Muscle of leg (tissue), 11 donors: Measurements from ENCODE around the gene MICAL2. TPM values are rescaled to one million over a fixed set of nuclear protein-coding genes. Genes with fewer than 3 reads are reported as not detected.

ENCODE experiments used
- DNase-seq: peaks from one replicate; pipeline ENCODE4 v3.0.0; 2013
- H3K27ac ChIP-seq: one replicate; pipeline ENCODE4 v1.5.1; 2013; ENCODE audit warnings: mild to moderate bottlenecking, low read length, control low read depth
- H3K27me3 ChIP-seq: one replicate; pipeline ENCODE4 v1.6.1; 2013; ENCODE audit warnings: low read length; ENCODE audit not compliant: control insufficient read depth, insufficient read depth
- H3K36me3 ChIP-seq: one replicate; pipeline ENCODE4 v1.6.1; 2013; ENCODE audit warnings: low read length; ENCODE audit not compliant: control insufficient read depth, insufficient read depth
- H3K4me1 ChIP-seq: one replicate; pipeline ENCODE4 v1.6.1; 2013; ENCODE audit warnings: low read length; ENCODE audit not compliant: control insufficient read depth, insufficient read depth
- H3K4me3 ChIP-seq: one replicate; pipeline ENCODE4 v1.5.1; 2013; ENCODE audit warnings: low read length, control low read depth
- H3K9me3 ChIP-seq: replicated peaks from 2 replicates; pipeline ENCODE4 v1.6.1; 2013; ENCODE audit warnings: low read depth, low read length; ENCODE audit not compliant: control insufficient read depth
- WGBS: methylation state at CpG from one replicate; pipeline ENCODE4 v1.1.5; 2013; ENCODE audit warnings: missing lambda C conversion rate; ENCODE audit not compliant: insufficient coverage; 5-methylcytosine and 5-hydroxymethylcytosine counted together
- polyA plus RNA-seq, 8 donors: library from polyadenylated mRNA; unstranded; fragments of 120-200 nt; gene quantifications; one replicate each; pipeline versions ENCODE4 v1.2.1 to v1.2.3, GENCODE V29; 2013; ENCODE audit warnings: inconsistent platforms in 1 of 8, low replicate concordance in 1 of 8; ENCODE audit not compliant: insufficient read length in 8 of 8, insufficient read depth in 1 of 8
- total RNA-seq: library from RNA; stranded (reverse); fragments of 120-200 nt; gene quantifications from one replicate; pipeline ENCODE4 v1.2.4, GENCODE V29; 2013

Gene MICAL2
- total and polyA plus RNA-seq, 9 donors, result 12.9 to 31.7 (median 21.8) TPM

GRCh38 chr11:12282676-12283075 lies 172.3 kb downstream of the MICAL2 start:
- Histone ChIP-seq H3K27me3 (no peaks in the 10 kb centered on the region), H3K4me1 (peaks cover 21% of the 10 kb centered on the region), H3K36me3 (no peaks in the 10 kb centered on the region), H3K9me3 (no peaks in the 10 kb centered on the region), H3K4me3 (no peak overlapping the region), H3K27ac (no peak overlapping the region)
- 79% methylated on average over 3 of the region's 6 CpGs for WGBS
- no peak for DNase-seq

- Histone ChIP-seq H3K4me1 (peaks cover 30% of the 10 kb centered on the region), H3K27ac (no peak overlapping the region), H3K27me3 (no peaks in the 10 kb centered on the region), H3K9me3 (no peaks in the 10 kb centered on the region), H3K4me3 (no peak overlapping the region), H3K36me3 (no peaks in the 10 kb centered on the region)
- DNase-seq, result peak; percentile 47
- WGBS, result 94% methylated on average over 2 of the region's 4 CpGs
Measured at GRCh38 chr11:12284316-12285050, 174.1 kb downstream of the MICAL2 start.

GRCh38 chr11:12285106-12285505 lies 174.7 kb downstream of the MICAL2 start:
- H3K4me1 ChIP-seq, result peaks cover 30% of the 10 kb centered on the region
- H3K4me3 ChIP-seq, result no peak overlapping the region
- no peaks in the 10 kb centered on the region for H3K9me3 ChIP-seq
- 100% methylated on average over 1 of the region's 4 CpGs for WGBS
- no peak overlapping the region for H3K27ac ChIP-seq
- no peaks in the 10 kb centered on the region for H3K27me3 ChIP-seq
- no peaks in the 10 kb centered on the region for H3K36me3 ChIP-seq
- no peak for DNase-seq

- Histone ChIP-seq H3K9me3 (no peaks in the 10 kb centered on the region), H3K4me3 (no peak overlapping the region), H3K27ac (no peak overlapping the region), H3K4me1 (peaks cover 33% of the 10 kb centered on the region), H3K27me3 (peaks cover 3% of the 10 kb centered on the region), H3K36me3 (no peaks in the 10 kb centered on the region)
- DNase-seq, result no peak
- 67% methylated on average over 5 of the region's 6 CpGs for WGBS
Measured at GRCh38 chr11:12285811-12286222, 175.4 kb downstream of the MICAL2 start.

- no peaks in the 10 kb centered on the region for H3K9me3 ChIP-seq
- H3K27me3 ChIP-seq, result peaks cover 3% of the 10 kb centered on the region
- no peak overlapping the region for H3K27ac ChIP-seq
- no peak for DNase-seq
- H3K36me3 ChIP-seq, result no peaks in the 10 kb centered on the region
- no peak overlapping the region for H3K4me3 ChIP-seq
- peaks cover 33% of the 10 kb centered on the region for H3K4me1 ChIP-seq
- no CpG with 5 or more reads among the region's 6 CpGs for WGBS
Measured at GRCh38 chr11:12286606-12287005, 176.2 kb downstream of the MICAL2 start.

- peaks cover 33% of the 10 kb centered on the region for H3K4me1 ChIP-seq
- no peak overlapping the region for H3K4me3 ChIP-seq
- no CpG with 5 or more reads among the region's 2 CpGs for WGBS
- H3K27me3 ChIP-seq, result peaks cover 3% of the 10 kb centered on the region
- peak overlapping the region; percentile 79 for H3K27ac ChIP-seq
- no peaks in the 10 kb centered on the region for H3K9me3 ChIP-seq
- H3K36me3 ChIP-seq, result no peaks in the 10 kb centered on the region
- peak; percentile 81 for DNase-seq
Measured at GRCh38 chr11:12287009-12287373, 176.6 kb downstream of the MICAL2 start.

GRCh38 chr11:12287374-12288211 lies 177.2 kb downstream of the MICAL2 start:
- peak; percentile 67 for DNase-seq
- H3K36me3 ChIP-seq, result no peaks in the 10 kb centered on the region
- H3K9me3 ChIP-seq, result no peaks in the 10 kb centered on the region
- no peak overlapping the region for H3K4me3 ChIP-seq
- peaks cover 33% of the 10 kb centered on the region for H3K4me1 ChIP-seq
- H3K27me3 ChIP-seq, result peaks cover 3% of the 10 kb centered on the region
- peak overlapping the region; percentile 79 for H3K27ac ChIP-seq
- 37% methylated on average over 11 of the region's 13 CpGs for WGBS

- 41% methylated on average over 8 of the region's 12 CpGs for WGBS
- Histone ChIP-seq H3K9me3 (no peaks in the 10 kb centered on the region), H3K4me3 (no peak overlapping the region), H3K27ac (peak overlapping the region; percentile 17), H3K36me3 (no peaks in the 10 kb centered on the region), H3K27me3 (peaks cover 3% of the 10 kb centered on the region), H3K4me1 (peaks cover 33% of the 10 kb centered on the region)
- DNase-seq, result peak; percentile 82
Measured at GRCh38 chr11:12288212-12288930, 178.0 kb downstream of the MICAL2 start.

- peaks cover 3% of the 10 kb centered on the region for H3K27me3 ChIP-seq
- H3K27ac ChIP-seq, result no peak overlapping the region
- WGBS, result 89% methylated on average over 11 of the region's 14 CpGs
- no peaks in the 10 kb centered on the region for H3K9me3 ChIP-seq
- peaks cover 33% of the 10 kb centered on the region for H3K4me1 ChIP-seq
- no peak for DNase-seq
- no peak overlapping the region for H3K4me3 ChIP-seq
- H3K36me3 ChIP-seq, result no peaks in the 10 kb centered on the region
Measured at GRCh38 chr11:12288931-12289666, 178.7 kb downstream of the MICAL2 start.
